NCI-H748 treated with DMSO at 0.1 percent for 48 hours (cell line): ENCODE measurements around the gene CREB5.
A peak's percentile ranks its signal among the peaks of the same experiment; 100 is the strongest.
"Not testable (repeated sequence)": the region's sequence is repeated elsewhere in the genome, so short reads cannot be mapped to it uniquely, and the experiment has no call there.

ENCODE experiments used
- DNase-seq: peaks from one replicate; lab custom pipeline; 2025; lab: John Stamatoyannopoulos, UW

The CREB5 gene

GRCh38 chr7:28611399-28611897 is 199.1 kb downstream of the CREB5 start:
- not testable (repeated sequence) for DNase-seq

GRCh38 chr7:28613262-28613661 is 200.9 kb downstream of the CREB5 start:
- no peak for DNase-seq

- peak; percentile 20 for DNase-seq
Observed at GRCh38 chr7:28615091-28615490, 202.8 kb downstream of the CREB5 start.

GRCh38 chr7:28617308-28617880 is 205.1 kb downstream of the CREB5 start:
- DNase-seq = no peak

- DNase-seq = no peak
Observed at GRCh38 chr7:28618383-28618782, 206.1 kb downstream of the CREB5 start.

DNA sequence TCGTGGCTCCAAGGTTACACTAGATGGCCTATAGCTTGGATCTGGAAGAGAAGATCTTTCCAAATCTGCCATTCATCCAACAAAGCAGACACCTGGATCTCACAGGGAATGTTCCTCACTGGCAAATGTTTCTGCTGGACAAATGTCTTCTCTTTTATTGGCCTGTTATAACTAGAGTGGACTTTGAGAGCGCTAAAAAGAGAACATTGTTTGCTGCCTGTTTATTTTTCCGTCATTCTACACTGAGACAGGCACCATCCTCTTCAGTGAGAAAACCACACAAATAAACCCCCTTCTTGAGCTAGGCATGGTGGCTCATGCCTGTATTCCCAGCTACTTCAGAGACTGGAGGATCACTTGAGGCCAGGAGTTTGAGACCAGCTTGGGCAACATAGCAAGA is 206.9 kb downstream of the CREB5 start:
- DNase-seq = no peak

DNA sequence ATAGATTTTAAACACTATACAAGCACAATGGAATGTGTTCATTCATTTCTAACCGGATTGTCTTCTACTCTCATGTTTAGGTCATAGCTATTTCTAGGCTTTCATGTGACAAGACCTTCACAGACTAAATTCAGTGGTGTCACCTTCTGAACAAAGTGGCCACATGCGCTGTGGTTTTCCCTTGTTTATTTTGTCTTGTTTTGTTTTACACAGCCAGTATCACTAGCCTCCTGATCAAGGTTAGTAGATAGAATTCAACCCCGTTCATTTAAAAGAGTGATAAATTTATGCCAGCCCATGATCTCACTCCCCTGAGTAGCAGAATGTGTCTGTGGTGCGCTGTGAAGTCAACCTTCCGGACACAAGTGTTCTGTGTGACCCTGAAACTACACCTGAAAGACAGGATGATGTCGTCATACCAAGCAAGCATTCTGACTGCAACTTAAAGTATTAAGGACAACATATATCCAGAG is 209.1 kb downstream of the CREB5 start:
- DNase-seq = no peak

DNA sequence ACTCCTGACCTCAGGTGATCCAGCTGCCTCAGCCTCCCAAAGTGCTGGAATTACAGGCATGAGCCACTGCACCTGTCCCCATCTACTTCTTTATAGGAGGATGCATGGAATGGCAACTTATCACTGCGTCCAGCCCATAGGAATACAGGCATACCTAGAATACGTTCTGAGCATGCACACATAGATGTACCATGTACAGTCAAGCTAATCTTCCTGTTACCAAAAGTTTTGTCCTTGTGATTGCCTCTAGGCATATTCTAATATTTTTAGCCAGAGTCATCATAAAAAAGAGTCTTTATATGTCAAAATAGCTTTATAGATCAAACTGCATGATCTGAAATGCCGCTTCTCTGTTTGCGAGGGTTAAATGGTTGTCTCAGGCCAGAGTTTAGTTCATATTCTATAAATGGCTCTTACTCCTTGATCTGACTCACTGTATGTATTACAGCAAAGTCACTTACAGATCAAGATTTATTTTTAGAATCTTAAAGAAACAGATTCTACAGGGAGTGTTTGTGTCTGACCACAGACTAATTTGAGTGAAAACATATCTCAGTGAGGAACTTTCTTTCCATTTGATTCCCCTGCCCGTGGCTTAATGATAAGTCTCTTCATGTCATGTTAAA is 210.9 kb downstream of the CREB5 start:
- no peak for DNase-seq

DNA sequence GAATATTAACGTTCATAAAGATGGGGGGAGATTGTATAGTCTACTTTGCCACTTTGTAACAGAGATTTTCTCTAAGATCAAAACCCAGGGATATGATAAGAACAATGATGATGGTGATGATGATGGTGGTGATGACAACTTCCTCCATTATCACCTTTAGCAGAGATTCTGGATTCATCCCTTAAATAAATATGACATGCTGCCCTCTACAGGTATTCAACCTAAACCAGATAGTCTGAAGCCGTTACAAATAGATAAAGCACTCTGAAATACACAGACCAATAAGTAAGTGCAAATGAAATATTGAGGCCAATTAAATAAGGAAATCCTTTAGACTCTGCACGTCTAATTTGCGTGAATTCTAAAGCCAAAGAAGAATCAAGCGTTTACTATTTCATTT is 211.5 kb downstream of the CREB5 start:
- peak; percentile 49 for DNase-seq

DNA sequence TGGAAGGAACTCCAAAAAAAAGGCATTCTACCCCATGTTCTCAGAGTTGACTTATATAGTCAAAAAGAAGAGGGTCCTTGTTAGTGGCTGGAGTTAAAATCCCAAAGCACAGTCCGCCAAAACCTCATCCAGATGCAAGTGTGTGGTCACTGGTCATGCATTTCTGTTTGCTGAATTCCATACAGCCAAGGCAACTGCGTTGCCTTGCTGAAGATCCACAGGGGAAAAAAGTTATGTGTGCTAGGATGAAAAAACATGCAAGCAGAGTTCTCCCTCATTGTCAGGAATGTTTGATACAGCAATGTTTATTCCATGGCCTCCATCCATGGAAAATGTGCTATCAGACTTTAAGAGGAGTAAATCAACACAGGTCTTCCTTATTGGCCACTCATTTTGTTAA is 213.1 kb downstream of the CREB5 start:
- no peak for DNase-seq

DNA sequence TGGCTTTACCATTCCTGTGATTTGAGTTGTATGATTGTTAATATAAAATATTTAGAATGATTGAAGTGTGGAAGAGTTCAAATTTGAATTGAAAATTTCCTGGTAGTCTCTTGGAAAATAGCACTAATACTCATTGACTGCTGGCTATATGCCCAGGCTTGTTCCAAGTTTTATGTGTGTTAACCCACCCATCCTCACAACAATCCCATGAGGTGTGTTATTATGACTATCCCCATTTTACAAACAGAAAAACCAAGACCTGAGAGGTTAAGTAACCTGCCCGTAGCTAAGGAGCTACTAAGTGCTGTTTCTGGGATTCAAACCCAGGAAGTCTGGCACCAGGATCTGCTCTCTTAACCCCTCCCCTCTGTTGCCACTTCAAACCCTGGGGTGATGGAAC is 213.9 kb downstream of the CREB5 start:
- DNase-seq = no peak

DNA sequence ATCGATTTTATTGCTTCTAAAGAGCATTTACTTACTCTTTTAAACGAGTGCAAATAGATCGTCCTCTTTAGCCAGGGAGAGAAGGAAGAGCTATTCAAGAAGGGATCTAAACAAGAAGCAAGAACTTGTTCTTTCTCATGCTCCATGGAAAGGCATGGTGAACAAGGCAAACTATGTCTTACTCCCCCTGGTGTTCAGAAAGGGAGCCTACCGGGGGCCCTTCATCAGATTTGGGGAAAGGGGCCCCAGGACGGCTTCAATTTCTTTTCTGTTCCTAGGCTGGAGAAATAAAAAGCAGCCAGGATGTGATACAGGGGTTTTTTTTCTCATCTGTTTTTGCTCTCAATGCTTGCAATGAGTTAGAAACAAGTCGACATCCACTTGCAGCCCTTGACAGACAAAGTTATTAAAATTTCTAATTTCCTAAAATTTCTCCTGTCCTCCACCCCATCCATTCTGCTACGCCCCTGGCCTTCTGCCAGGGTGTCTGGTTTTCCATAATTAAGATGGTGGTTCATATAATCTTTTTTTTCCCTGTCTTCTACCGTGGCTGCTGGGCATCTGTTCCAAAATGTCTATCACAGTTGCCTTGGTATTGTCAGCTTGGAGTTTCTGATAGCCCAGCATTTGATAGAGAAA is 214.4 kb downstream of the CREB5 start:
- peak; percentile 42 for DNase-seq

DNA sequence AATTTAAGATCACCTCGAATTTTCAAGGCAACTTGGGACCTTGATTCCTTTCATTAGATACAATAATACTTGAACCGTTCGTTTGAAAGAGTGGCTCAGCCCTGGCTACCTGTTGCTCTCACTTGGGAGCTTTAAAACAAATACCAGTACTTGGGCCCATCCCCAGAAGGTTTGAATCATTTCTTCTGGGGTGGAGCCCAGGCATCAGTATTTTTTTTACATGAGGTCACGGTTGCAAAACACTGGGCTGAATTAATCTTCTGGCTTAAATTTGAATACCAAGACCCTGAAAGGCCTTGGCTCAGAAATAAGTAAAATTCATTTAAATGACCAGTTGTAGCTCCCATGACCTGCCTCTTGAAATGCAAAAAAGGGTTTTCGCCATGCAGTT is 214.9 kb downstream of the CREB5 start:
- no peak for DNase-seq

DNA sequence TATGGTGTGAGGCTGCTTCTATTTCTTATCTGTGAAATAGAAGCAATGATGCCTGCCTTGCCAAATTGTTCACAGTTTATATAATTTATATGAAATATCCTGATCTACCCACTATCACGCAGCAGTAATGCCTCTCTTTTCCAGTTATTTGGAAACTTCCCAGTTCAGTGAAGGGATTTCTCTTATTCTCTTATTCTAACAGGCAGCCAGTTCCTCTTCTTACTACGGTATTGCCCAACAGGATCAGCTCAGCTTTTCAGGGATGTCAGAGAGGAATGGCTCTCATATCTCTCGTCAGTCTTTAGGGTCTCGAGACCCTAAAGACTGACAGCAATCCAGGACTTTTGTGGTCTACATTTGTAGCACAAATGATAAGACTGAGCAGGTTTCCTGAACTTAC is 215.6 kb downstream of the CREB5 start:
- no peak for DNase-seq

- DNase-seq = no peak
Observed at GRCh38 chr7:28629216-28629842, 217.0 kb downstream of the CREB5 start.

GRCh38 chr7:28630350-28630749 is 218.0 kb downstream of the CREB5 start:
- DNase-seq = no peak

- no peak for DNase-seq
Observed at GRCh38 chr7:28631995-28632394, 219.7 kb downstream of the CREB5 start.

GRCh38 chr7:28638914-28639313 is 226.6 kb downstream of the CREB5 start:
- DNase-seq = no peak

DNA sequence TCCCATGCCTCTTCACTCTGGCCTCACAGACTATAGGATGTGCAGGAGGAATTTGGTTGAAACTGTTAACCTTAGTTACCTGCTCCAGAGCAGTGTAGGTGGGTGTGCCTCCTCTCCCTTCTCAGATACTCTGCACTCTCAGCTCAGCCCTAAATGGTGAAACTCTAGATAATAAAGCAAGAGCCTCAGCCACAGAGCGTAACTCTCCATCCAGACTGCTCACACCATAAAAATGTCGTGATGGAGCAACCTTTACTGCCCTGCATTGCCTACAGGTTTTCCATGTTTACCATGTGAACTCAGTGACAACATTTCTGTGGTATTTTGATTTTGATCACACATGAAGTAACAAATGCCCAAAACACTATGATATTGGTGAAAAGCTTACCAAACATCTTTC is 227.7 kb downstream of the CREB5 start:
- no peak for DNase-seq

- DNase-seq = no peak
Observed at GRCh38 chr7:28641752-28642545, 229.6 kb downstream of the CREB5 start.

DNA sequence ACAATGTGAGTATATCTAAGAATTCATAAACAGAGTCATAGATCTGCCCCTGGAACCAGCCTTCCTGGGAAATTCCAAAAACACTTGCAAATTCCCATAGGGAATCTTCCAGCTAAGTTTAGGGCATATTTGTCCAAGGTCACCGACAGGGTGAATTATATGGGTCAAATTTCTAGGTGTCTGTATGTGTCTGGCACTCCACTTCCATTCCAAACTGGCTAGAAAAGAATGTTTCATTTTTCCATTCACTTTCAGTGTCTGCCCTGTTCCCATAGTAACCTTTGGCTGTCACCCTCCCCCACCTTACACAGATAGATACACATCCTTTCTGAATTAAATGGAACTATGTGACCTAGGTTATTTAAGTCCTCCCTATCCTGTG is 230.9 kb downstream of the CREB5 start:
- peak; percentile 27 for DNase-seq
